NCI-H2081 treated with DMSO at 0.1 percent for 48 hours (cell line): ENCODE data around the gene PRKCZ.

Experiments used
- DNase-seq: peaks from one replicate; lab custom pipeline; 2025; lab: John Stamatoyannopoulos, UW

PRKCZ gene

GRCh38 chr1:2210084-2210653 is 160.0 kb downstream of the PRKCZ start:
- DNase-seq: no peak

GRCh38 chr1:2210786-2211185 is 160.6 kb downstream of the PRKCZ start:
- DNase-seq: no peak

- DNase-seq: no peak
Measured at GRCh38 chr1:2212274-2212531, 162.0 kb downstream of the PRKCZ start.

- no peak for DNase-seq
Measured at GRCh38 chr1:2212532-2213491, 162.6 kb downstream of the PRKCZ start.

- no peak for DNase-seq
Measured at GRCh38 chr1:2213576-2214505, 163.6 kb downstream of the PRKCZ start.

GRCh38 chr1:2214541-2215241 is 164.5 kb downstream of the PRKCZ start:
- DNase-seq: no peak

GRCh38 chr1:2215329-2215728 is 165.1 kb downstream of the PRKCZ start:
- DNase-seq: no peak

- no peak for DNase-seq
Measured at GRCh38 chr1:2215909-2216766, 165.9 kb downstream of the PRKCZ start.

- DNase-seq: no peak
Measured at GRCh38 chr1:2216767-2217058, 166.5 kb downstream of the PRKCZ start.

GRCh38 chr1:2221271-2221670 is 171.1 kb downstream of the PRKCZ start:
- no peak for DNase-seq

- DNase-seq: no peak
Measured at GRCh38 chr1:2224170-2224584, 174.0 kb downstream of the PRKCZ start.

- DNase-seq: no peak
Measured at GRCh38 chr1:2224631-2225428, 174.6 kb downstream of the PRKCZ start.

- DNase-seq: no peak
Measured at GRCh38 chr1:2226525-2227345, 176.5 kb downstream of the PRKCZ start.

- DNase-seq: peak; percentile 78
Measured at GRCh38 chr1:2227346-2228156, 177.3 kb downstream of the PRKCZ start.

GRCh38 chr1:2228157-2228594 is 178.0 kb downstream of the PRKCZ start, which contains the start of gene SKI:
SKI (plus strand) TSS chr1:2228319; CDS start chr1:2228767, 448 bp downstream.
- DNase-seq: no peak

GRCh38 chr1:2228694-2229036 is 178.5 kb downstream of the PRKCZ start:
- no peak for DNase-seq

- no peak for DNase-seq
Measured at GRCh38 chr1:2229037-2229864, 179.0 kb downstream of the PRKCZ start.
